ENCODE data around the gene NBDY.

- TF ChIP-seq, protein P1, sequence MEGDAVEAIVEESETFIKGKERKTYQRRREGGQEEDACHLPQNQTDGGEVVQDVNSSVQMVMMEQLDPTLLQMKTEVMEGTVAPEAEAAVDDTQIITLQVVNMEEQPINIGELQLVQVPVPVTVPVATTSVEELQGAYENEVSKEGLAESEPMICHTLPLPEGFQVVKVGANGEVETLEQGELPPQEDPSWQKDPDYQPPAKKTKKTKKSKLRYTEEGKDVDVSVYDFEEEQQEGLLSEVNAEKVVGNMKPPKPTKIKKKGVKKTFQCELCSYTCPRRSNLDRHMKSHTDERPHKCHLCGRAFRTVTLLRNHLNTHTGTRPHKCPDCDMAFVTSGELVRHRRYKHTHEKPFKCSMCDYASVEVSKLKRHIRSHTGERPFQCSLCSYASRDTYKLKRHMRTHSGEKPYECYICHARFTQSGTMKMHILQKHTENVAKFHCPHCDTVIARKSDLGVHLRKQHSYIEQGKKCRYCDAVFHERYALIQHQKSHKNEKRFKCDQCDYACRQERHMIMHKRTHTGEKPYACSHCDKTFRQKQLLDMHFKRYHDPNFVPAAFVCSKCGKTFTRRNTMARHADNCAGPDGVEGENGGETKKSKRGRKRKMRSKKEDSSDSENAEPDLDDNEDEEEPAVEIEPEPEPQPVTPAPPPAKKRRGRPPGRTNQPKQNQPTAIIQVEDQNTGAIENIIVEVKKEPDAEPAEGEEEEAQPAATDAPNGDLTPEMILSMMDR (optimal IDR thresholded peaks at IDR 0.05 in 1 of 3, IDR thresholded peaks at IDR 0.05 in 1 of 3, conservative IDR thresholded peaks at IDR 0.05 in 1 of 3; ENCODE audit: extremely low read depth in 1 of 3, insufficient read depth in 2 of 3, low read length in 3 of 3): no peak
- TF ChIP-seq EZH2 (IDR thresholded peaks at IDR 0.05; ENCODE audit: low read length): no peak
Observed at GRCh38 chrX:56804867-56805266, 75.8 kb downstream of the NBDY start.

Measured in keratinocyte (primary cell).